Measurements from ENCODE around the gene SMAGP.
A peak's percentile ranks its signal among the peaks of the same experiment; 100 is the strongest.
"Not testable (repeated sequence)": the region's sequence is repeated elsewhere in the genome, so short reads cannot be mapped to it uniquely, and the experiment has no call there.

SMAGP gene

GRCh38 chr12:51263341-51263740 lies 6.9 kb downstream of the SMAGP start:
- no peak for DNase-seq

- DNase-seq: no peak
These were observed 7.4 kb downstream of the SMAGP start for GRCh38 chr12:51262758-51263177.

DNA sequence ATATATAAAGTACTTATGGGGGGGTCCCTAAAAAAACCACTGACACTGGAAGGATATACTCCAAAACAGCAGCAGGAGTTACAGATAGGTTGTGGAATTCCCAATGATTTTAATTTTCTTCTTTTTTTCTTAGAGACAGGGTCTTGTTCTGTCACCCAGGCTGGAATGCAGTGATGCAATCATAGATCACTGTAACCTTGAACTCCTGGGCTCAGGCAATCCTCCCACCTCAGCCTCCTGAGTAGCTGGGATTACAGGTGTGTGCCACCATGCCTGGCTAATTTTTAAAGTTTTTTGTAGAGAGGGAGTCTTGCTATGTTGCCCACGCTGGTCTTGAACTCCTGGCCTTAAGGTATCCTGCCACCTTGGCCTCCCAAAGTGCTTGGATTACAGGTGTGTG lies 10.6 kb downstream of the SMAGP start:
- DNase-seq: not testable (repeated sequence)

DNA sequence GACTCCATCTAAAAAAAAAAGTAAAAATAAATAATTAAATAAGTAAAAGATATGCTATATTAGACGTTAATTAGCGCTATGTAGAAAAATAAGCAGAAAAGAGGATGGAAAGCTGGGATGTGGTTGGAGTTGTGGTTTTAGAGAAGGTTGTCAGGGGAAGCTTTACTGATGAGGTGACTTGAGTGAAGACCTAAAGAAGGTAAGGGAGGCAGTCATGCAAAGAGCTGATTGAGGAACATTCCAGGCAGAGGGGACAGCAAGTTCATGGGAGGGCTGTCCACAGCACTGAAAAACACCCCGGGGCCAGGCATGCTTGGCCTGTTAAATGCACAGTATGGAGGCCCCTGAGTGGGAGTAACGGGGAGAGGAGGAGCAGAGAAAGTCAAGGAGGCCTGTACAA lies 15.7 kb downstream of the SMAGP start:
- DNase-seq: no peak

DNA sequence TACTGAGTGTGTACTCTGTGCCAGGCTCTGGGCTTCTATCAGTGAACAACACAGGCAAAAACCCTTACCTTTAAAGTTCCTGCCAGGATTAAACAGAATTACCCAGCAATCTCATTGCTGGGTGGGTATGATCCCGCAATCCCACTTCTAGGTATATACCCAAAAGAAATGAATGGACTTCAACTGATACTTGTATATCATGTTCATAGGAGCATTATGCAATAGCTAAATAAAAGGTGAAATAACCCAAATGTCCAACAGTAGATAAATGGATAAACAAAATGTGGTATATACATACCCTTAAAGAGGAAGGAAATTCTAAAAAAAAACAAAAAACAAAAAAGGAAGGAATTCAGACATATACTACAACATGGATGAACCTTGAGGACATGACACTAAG lies 16.9 kb downstream of the SMAGP start:
- no peak for DNase-seq

DNA sequence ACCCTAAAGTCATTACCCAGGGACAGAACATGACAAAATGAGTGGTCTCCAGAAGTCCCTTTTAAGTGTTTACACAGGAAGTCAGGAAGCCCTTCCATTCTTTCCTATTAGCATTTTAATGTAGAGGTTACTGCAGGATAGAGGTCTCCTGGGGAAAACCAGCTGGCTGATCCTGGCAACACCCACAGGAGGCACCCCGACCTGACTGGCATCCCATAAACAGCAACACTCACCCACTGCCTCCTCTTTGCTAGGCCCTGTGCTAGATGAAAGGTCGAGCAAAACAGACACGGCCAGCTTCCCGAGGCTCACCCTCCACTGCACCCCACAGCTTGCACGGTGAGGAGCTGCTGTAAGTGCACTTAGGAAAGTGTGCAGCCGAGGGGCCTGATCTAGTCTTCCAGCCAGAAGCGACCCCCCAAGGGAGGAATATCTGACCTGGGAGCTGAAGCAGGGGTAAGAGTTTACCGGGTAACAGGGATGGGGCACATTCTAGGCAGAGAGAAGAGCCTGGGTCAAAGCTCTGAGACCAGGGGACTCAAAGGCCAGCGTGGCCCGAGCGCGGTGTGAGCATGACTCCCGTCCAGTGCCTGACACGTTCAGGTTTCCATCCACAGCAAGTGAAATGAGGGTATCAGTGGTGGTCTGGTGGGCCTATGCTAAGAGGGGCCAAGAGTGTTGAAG lies 22.6 kb downstream of the SMAGP start:
- DNase-seq: no peak

DNA sequence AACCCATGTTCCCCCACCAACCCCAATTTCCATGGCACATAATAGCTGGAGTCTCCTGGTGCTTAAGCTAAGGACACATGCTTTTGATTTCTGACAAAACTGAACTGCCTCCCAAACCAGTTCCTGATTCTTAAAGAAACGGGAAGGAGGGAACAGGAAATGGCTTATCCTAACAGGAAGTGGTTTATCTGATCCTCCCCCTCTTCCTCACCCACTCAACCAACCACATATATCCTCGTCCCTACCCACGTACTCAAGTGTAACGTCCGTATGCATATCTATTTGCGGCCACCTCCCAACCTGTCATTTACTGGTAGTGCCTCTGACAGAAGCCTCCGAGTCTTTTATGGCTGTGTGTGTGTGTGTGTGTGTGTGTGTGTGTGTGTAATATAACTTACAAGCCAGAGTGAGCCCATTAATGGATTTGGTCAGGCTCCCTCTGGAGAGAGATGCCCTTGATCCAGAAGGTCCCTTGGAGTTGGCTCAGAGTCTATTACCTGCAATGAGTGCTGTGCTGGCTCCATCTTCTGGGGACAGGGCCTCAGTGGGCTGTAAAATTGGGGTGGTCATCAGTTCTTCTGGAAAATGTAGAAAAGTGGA lies 23.9 kb downstream of the SMAGP start:
- no peak for DNase-seq

DNA sequence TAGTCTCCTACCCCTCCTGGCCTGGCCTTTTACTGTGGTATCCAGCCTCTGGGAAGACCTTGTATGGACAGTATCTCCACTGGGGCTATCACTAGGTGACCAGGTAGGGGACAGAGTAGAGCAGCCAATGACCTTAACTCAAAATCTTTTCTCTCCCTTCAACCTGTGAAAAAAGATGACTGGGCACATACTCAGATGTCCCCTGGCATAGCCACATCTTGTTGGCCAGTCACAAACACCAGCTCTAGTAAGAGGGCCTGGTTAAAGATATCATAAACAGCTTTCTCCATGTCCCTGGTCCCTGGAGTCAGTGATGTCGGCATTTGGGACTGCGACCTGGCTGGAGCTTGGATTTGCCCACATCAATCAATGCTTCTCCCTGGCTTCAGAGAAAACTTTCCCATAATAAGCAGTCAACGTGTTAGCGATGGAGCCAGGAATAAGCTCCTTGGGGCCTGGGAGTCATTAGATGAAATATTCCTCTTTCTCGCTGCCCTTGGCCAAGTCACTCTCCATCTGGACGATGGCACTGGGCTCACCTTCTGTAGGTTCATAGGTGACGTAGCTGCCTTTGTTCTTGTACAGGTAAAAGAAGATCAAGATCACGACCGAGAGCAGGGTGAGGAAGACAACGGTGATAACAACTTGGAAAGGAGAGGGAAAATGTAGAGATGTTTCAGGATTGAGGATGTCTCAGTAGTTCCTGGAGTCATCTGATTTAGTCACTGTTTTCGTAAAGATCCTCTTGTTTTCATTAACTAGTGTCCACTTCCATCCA lies 24.6 kb downstream of the SMAGP start:
- no peak for DNase-seq

DNA sequence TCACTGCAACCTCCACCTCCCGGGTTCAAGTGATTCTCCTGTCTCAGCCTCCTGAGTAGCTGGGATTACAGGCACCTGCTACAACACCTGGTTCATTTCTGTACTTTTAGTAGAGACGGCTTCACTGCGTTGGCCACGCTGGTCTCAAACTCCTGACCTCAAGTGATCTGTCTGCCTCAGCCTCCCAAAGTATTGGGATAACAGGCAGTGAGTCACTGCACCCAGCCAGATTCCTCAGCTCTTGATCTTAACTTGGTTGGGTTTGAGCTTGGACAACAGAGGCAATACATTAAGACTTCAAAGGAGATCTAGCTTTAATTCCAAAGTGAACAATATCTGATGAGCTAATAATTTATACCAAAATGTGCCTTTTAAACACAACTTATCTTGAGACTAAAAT lies 25.9 kb downstream of the SMAGP start:
- DNase-seq: no peak

GRCh38 chr12:51242876-51243275 lies 27.3 kb downstream of the SMAGP start:
- DNase-seq: no peak

GRCh38 chr12:51242120-51242519 lies 28.1 kb downstream of the SMAGP start:
- no peak for DNase-seq

DNA sequence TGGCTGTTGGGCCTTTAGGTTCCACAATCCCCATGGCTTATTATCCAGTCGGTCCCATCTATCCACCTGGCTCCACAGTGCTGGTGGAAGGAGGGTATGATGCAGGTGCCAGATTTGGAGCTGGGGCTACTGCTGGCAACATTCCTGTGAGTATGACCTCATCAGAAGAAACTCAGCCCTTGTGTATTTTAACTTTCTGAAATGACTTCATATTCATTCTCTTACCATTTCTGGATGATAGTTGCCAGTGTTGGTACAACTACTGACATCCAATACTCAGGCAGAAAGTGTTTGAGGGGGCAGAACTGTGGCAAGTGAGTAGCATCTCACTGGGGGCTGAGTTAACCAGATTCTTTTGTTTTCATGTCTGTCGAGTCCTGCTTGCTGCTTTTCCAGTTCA lies 29.2 kb downstream of the SMAGP start:
- DNase-seq: no peak

DNA sequence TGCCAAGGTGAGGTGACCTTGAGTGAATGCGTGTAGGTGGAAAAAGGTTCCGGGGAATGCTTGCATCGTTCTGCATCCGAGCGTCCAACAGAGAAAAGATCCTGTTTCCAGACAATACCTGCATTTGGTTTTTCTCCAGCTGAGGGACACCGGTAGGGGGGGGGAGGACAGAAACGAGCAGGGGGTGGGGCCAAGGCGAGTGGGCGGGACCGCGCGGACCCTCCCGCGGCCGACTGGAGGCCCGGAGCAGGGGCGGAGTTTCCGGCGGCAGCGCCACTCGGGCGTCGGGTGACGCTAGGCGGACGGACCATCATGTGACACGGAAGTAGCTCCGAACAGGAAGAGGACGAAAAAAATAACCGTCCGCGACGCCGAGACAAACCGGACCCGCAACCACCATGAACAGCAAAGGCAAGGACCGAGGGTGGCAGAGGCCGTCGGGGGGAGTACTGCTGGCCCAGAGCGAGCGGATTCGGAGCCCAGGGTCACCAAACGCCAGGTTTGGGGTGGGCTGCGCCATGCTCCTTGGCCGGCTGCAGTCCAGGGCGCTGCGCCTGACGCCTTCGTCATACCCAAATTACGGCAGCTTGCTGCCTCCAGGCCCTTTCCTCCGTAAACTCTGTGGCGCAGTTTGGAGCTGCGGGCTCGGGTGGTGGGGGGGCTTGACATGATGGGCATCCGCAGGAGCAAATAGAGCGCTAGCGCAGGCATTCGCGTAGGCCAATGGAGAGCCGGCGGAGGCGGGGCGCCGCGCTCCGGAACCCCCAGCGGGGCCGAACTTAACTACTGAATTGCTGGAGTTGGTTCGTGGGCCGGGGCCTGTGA lies 31.5 kb downstream of the SMAGP start, which contains the start of gene DAZAP2:
DAZAP2 (plus strand) TSS at position 317 of the 825 bp plus-strand sequence; CDS start at position 399, 82 bp downstream.
- peak; percentile 60 for DNase-seq

DNA sequence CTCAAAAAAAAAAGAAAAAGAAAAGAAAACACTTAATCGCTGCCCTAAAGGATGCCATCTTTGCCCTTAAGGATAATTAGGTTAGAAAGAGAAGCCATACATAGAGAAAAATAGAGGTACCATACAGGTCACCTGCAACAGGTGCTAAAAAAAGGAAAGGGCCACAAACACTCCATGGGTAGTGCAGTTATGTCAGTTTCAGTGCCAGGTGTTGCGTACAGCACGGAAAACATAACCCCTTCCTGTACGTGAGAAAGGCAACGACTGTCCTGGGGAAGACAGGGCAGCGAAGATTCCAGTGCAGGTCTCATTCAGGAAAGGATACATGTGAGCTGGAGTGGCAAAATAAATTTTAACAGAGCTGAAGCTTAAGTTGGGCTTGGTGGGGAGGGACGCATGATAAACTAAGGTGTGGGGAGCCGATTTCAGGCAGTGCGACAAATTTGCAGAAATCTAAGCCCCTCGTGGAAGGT lies 32.1 kb downstream of the SMAGP start:
- no peak for DNase-seq

GRCh38 chr12:51234530-51234929 lies 35.7 kb downstream of the SMAGP start:
- DNase-seq: no peak

DNA sequence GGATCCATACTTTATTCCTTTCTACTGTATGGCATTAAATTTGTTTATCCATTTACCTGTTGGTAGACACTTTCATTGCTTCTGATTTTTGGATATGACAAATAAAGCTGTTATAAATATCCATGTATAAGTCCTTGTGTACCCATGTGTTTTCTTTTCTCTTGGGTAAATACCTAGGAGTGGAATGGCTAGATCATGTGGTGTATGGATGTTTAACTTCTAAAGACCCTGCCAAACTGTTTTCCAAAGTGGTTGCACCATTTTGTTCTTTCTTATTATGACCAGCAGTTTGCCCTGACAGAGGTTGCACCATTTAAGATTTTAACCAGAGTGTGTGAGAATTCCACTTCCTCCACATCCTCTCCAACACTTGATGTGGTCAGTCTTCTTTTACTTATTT lies 37.6 kb downstream of the SMAGP start:
- no peak for DNase-seq

DNA sequence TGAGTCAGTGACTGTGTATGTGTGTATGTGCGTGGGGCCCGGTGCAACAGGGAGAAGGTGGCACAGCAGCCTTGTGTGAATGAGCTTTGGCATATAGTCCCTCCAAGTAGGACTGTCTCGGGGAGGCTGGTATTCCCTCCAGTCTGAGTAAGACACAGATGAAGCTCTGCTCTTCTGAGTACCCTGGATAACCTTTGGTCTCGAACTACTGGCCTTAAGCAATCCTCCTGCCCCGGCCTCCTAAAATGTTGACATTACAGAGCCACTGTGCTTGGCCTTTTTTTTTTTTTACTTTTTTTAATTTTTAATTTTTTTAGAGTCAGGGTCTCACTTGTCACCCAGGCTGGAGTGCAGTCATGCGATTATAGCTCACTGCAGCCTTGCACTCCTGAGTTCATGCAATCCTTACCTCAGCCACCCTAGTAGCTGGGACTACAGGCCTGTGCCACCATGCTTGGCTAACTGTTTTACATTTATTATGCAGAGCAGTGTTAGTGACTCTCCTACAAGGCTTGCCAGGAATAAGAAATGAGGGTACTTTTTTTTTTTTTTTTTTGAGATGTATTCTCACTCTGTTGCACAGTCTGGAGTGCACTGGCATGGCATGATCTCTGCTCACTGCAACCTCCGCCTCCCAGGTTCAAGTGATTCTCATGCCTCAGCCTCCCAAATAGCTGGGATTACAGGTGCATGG lies 41.0 kb downstream of the SMAGP start:
- no peak for DNase-seq

DNA sequence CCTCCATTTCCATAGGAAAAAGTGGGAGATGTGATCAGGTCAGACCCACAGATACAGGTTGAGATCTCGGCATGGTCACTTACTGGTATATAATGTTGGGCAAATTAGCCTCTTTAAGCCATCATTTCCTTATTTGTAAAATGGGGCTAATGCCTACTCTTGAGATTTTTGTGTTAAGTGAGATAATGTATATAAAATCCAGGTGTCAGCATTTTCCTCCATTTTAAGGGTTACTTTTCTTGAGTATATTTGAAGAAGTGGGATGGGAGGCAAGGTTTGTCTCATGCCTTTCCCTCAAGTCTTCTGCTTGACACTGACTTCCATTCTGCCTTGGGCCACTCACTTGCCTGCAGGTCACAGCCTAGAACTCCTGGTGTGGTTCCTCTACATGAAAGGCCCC lies 42.3 kb downstream of the SMAGP start:
- no peak for DNase-seq

DNA sequence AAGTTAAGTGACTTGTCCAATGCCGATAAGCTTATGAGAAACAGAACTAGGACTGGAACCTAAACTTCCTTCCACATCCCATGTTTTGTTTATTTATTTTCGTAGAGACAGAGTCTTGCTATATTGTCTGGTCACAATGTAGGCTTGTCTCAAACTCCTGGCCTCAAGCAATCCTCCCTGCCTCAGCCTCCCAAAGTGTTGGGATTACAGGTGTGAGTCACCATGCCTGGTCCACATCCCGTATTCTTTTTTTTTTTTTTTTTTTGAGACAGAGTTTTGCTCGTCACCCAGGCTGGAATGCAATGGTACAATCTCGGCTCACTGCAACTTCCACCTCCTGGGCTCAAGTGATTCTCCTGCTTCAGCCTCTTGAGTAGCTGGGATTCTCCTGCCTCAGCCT lies 43.1 kb downstream of the SMAGP start:
- not testable (repeated sequence) for DNase-seq

GRCh38 chr12:51225771-51226170 lies 44.4 kb downstream of the SMAGP start:
- no peak for DNase-seq

DNA sequence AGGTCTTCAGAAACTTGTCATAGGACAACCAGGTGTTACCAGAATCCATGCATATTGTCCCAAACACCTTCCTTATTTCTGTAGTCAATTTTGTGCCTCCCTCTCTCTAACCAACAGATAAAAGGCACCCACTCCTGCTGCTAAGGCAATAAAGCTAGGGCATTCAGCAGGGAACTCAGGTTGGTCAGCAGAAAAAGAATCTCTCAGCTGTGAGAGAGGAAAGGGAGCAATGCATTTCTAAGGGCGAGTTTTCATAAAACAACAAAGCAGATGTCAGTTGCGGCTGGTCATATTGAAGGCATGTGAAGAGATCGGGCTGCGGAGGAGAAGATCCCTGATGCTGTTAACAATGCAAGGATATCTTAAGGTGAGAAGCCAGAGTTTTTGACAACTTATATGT lies 45.0 kb downstream of the SMAGP start:
- DNase-seq: no peak

- no peak for DNase-seq
These were observed 45.6 kb downstream of the SMAGP start for GRCh38 chr12:51224625-51225024.

Measured in NCI-H1694 treated with DMSO at 0.1 percent for 48 hours (cell line).